ENCODE data around the gene ROBO1. TPM values are rescaled to one million over a fixed set of nuclear protein-coding genes. Genes with fewer than 3 reads are reported as not detected.

ROBO1 gene
- total RNA-seq, 1 experiment from 2014 or later = 67.6 TPM

DNA sequence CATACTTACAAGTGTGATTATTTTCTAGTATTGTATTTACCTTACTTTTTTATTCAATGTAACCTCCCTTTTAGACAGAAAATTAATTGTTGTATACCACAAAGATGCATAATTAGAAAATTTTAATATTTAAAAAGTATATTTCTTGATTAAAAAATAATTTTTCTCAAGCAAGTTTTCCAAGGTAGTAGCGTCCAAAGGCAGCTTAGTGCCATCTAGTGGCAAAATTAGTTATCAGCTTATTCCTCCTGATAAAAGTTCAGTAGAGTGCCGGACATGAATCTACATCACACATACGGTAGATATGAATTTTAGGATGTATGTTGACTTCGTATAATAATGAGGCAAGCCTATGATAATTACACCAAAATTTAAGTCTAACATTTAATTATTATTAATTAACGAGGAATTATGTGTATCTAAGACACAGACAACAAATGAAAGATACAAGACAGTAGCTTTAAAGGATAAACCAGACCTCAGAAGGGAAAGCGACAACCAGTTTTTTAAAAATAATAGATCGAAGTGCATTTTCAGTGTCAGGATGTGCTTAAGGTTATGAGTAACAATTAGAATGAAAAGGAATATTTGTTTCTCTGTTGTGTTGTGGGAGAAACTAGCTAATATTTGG lies 405.9 kb downstream of the ROBO1 start:
- DNase-seq (ENCODE audit: low spot score) = peak; percentile 58
- POLR2A ChIA-PET (ENCODE audit: low non-redundant PET) = no interaction called here

DNA sequence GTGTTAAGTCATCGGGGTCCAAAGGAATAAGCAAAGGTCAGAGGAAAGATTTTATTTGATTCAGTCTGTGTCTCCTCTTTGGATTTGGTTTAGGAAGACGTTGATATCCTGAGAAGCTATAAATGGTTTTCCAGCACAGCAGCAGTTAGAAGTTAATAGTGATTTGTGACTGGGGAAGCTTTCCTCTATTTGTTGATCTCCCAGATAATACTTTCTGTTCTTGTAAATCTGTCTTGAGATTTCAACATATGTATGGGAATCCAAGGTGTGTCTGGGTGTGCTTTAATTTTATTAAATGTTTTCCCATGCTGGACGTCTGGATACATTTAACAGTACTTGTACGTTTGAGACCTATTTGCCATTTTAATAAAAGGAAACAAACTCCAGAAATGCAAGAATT lies 409.5 kb downstream of the ROBO1 start:
- TF ChIP-seq, protein P1, sequence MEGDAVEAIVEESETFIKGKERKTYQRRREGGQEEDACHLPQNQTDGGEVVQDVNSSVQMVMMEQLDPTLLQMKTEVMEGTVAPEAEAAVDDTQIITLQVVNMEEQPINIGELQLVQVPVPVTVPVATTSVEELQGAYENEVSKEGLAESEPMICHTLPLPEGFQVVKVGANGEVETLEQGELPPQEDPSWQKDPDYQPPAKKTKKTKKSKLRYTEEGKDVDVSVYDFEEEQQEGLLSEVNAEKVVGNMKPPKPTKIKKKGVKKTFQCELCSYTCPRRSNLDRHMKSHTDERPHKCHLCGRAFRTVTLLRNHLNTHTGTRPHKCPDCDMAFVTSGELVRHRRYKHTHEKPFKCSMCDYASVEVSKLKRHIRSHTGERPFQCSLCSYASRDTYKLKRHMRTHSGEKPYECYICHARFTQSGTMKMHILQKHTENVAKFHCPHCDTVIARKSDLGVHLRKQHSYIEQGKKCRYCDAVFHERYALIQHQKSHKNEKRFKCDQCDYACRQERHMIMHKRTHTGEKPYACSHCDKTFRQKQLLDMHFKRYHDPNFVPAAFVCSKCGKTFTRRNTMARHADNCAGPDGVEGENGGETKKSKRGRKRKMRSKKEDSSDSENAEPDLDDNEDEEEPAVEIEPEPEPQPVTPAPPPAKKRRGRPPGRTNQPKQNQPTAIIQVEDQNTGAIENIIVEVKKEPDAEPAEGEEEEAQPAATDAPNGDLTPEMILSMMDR (conservative IDR thresholded peaks at IDR 0.05; ENCODE audit: low read depth, low read length) = no peak
- TF ChIP-seq EZH2 (IDR thresholded peaks at IDR 0.05; ENCODE audit: borderline replicate concordance, low read depth, low read length, poor library complexity, severe bottlenecking) = no peak
- no peak for DNase-seq (ENCODE audit: low spot score)
- no peak overlapping the region for H3K4me3 ChIP-seq (ENCODE audit: low read depth, low read length, poor library complexity, severe bottlenecking)
- H3K27ac ChIP-seq (ENCODE audit: low read depth, low read length, poor library complexity, severe bottlenecking) = no peak overlapping the region
- no TSS peak for BruUV-seq (replicated peaks)
- intact Hi-C loops (cut with micrococcal nuclease; ENCODE audit: unreplicated experiment) = no loop called here
- H3K27me3 ChIP-seq (replicated peaks; ENCODE audit: insufficient read depth, low read depth, low read length, poor library complexity) = no peaks in the 10 kb centered on the region
- no peaks in the 10 kb centered on the region for H3K9me3 ChIP-seq (ENCODE audit: low read depth, low read length, poor library complexity, severe bottlenecking)
- no peaks in the 10 kb centered on the region for H3K4me1 ChIP-seq (ENCODE audit: insufficient read depth, low read length, poor library complexity, severe bottlenecking)
- H3K36me3 ChIP-seq (ENCODE audit: insufficient read depth, low read length, poor library complexity, severe bottlenecking) = no peaks in the 10 kb centered on the region
- ChIA-PET CTCF (no interaction called here), POLR2A (ENCODE audit: low non-redundant PET) (no interaction called here)

More for the DNA sequence above, 405.9 kb downstream of the ROBO1 start:
- Histone ChIP-seq H3K27ac (ENCODE audit: low read depth, low read length, poor library complexity, severe bottlenecking) (no peak overlapping the region), H3K27me3 (replicated peaks; ENCODE audit: insufficient read depth, low read depth, low read length, poor library complexity) (no peaks in the 10 kb centered on the region), H3K4me3 (ENCODE audit: low read depth, low read length, poor library complexity, severe bottlenecking) (no peak overlapping the region), H3K4me1 (ENCODE audit: insufficient read depth, low read length, poor library complexity, severe bottlenecking) (peaks cover 4% of the 10 kb centered on the region), H3K9me3 (ENCODE audit: low read depth, low read length, poor library complexity, severe bottlenecking) (no peaks in the 10 kb centered on the region), H3K36me3 (ENCODE audit: insufficient read depth, low read length, poor library complexity, severe bottlenecking) (no peaks in the 10 kb centered on the region)
- CTCF ChIA-PET = interaction anchor here (2.6 kb wide), 1 partner anchor 276 kb away, joined by 31 read pairs; no protein-coding TSS in a partner anchor
- BruUV-seq (replicated peaks) = no TSS peak
- TF ChIP-seq, protein P1 (conservative IDR thresholded peaks at IDR 0.05; ENCODE audit: low read depth, low read length) = peak; percentile 81
- TF ChIP-seq EZH2 (IDR thresholded peaks at IDR 0.05; ENCODE audit: borderline replicate concordance, low read depth, low read length, poor library complexity, severe bottlenecking) = no peak
- intact Hi-C loops (cut with micrococcal nuclease; ENCODE audit: unreplicated experiment) = loop anchor here (1.0 to 10.0 kb wide), 3 partner anchors 133 to 703 kb away; no protein-coding TSS in a partner anchor

DNA sequence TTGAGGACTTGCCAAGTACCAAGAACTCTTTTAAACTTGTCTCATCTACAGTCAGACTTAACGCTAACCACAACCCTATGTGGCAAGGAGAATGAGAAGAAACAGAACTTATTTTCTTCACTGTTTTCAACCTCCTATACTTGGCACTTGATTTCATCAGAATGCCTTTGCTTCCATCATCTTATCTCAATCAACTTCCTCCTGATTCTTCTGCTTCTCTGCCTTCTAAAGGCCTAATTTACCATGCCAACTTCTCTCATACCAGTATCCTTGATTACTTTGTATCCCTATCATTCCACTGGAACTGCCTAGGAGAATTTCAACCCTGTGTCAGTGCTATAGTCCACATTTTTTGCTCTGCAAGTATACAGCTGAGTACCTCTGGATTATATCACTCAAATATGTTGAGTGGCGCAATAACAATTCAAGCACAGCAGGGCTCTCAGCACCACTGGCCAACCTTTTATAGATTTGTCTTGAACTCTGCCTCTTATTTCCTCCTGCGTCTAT lies 413.6 kb downstream of the ROBO1 start:
- H3K4me1 ChIP-seq (ENCODE audit: insufficient read depth, low read length, poor library complexity, severe bottlenecking) = no peaks in the 10 kb centered on the region
- no peaks in the 10 kb centered on the region for H3K36me3 ChIP-seq (ENCODE audit: insufficient read depth, low read length, poor library complexity, severe bottlenecking)
- CTCF ChIA-PET = no interaction called here

More for the DNA sequence above, 413.6 kb downstream of the ROBO1 start:
- peak; percentile 5 for DNase-seq (ENCODE audit: low spot score)
- Histone ChIP-seq H3K9me3 (ENCODE audit: low read depth, low read length, poor library complexity, severe bottlenecking) (no peaks in the 10 kb centered on the region), H3K27ac (ENCODE audit: low read depth, low read length, poor library complexity, severe bottlenecking) (no peak overlapping the region), H3K27me3 (replicated peaks; ENCODE audit: insufficient read depth, low read depth, low read length, poor library complexity) (no peaks in the 10 kb centered on the region), H3K4me3 (ENCODE audit: low read depth, low read length, poor library complexity, severe bottlenecking) (no peak overlapping the region)
- POLR2A ChIA-PET (ENCODE audit: low non-redundant PET) = no interaction called here
- intact Hi-C loops (cut with micrococcal nuclease; ENCODE audit: unreplicated experiment) = no loop called here
- BruUV-seq (replicated peaks) = no TSS peak
- TF ChIP-seq EZH2 (IDR thresholded peaks at IDR 0.05; ENCODE audit: borderline replicate concordance, low read depth, low read length, poor library complexity, severe bottlenecking) = no peak
- TF ChIP-seq, protein P1 (conservative IDR thresholded peaks at IDR 0.05; ENCODE audit: low read depth, low read length) = no peak

Measured in A673 (cell line).